ENCODE data around the gene SPECC1.

DNA sequence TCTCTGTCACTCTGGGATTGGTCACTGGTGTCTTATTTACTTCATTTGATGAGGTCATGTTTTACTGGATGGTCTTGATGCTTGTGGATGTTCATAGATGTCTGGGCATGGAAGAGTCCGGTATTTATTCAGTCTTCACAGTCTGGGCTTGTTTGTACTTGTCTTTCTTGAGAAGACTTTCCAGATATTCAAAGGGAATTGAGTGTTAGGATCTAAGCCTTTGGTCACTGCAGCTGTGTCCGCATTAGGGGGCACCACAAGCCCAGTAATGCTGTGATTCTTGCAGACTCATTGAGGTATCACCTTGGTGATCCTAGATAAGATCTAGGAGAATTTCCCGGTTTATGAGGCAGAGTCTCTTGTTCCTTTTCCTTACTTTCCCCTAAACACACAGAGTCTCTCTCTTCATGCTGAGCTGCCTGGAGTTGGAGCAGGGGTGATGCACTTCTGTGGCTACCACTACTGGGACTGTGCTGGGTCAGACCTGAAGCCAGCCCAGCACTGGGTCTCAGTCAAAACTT is 214.7 kb downstream of the SPECC1 start:
- TF ChIP-seq, protein P1, sequence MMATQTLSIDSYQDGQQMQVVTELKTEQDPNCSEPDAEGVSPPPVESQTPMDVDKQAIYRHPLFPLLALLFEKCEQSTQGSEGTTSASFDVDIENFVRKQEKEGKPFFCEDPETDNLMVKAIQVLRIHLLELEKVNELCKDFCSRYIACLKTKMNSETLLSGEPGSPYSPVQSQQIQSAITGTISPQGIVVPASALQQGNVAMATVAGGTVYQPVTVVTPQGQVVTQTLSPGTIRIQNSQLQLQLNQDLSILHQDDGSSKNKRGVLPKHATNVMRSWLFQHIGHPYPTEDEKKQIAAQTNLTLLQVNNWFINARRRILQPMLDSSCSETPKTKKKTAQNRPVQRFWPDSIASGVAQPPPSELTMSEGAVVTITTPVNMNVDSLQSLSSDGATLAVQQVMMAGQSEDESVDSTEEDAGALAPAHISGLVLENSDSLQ (IDR thresholded peaks at IDR 0.05): no peak
- TF ChIP-seq SP1 (IDR thresholded peaks at IDR 0.05) (no peak), SUZ12 (IDR thresholded peaks at IDR 0.05) (no peak), ARNT (IDR thresholded peaks at IDR 0.05) (no peak), L3MBTL2 (conservative IDR thresholded peaks at IDR 0.05) (no peak), CTBP1 (IDR thresholded peaks at IDR 0.05; ENCODE audit: borderline replicate concordance) (no peak), FOXA1 (IDR thresholded peaks at IDR 0.05) (no peak)

All from HEK293T (cell line).